ENCODE data around the gene ICE1.
"Not testable (repeated sequence)": the region's sequence is repeated elsewhere in the genome, so short reads cannot be mapped to it uniquely, and the experiment has no call there.

The ICE1 gene

GRCh38 chr5:5492087-5492933, 69.8 kb downstream of the ICE1 start:
- DNase-seq (ENCODE audit: low read depth), result peak; percentile 47

GRCh38 chr5:5492934-5493271, 70.4 kb downstream of the ICE1 start:
- DNase-seq (ENCODE audit: low read depth), result not testable (repeated sequence)

- peak; percentile 46 for DNase-seq (ENCODE audit: low read depth)
Observed at GRCh38 chr5:5494489-5495402, 72.3 kb downstream of the ICE1 start.

GRCh38 chr5:5497152-5497788, 74.8 kb downstream of the ICE1 start:
- DNase-seq (ENCODE audit: low read depth), result peak; percentile 59

GRCh38 chr5:5499442-5499841, 77.0 kb downstream of the ICE1 start:
- DNase-seq (ENCODE audit: low read depth), result no peak

- no peak for DNase-seq (ENCODE audit: low read depth)
Observed at GRCh38 chr5:5504325-5504724, 81.8 kb downstream of the ICE1 start.

GRCh38 chr5:5505815-5506214, 83.3 kb downstream of the ICE1 start:
- DNase-seq (ENCODE audit: low read depth), result no peak

- no peak for DNase-seq (ENCODE audit: low read depth)
Observed at GRCh38 chr5:5508391-5508790, 85.9 kb downstream of the ICE1 start.

- no peak for DNase-seq (ENCODE audit: low read depth)
Observed at GRCh38 chr5:5511904-5512416, 89.5 kb downstream of the ICE1 start.

GRCh38 chr5:5512543-5512942, 90.1 kb downstream of the ICE1 start:
- DNase-seq (ENCODE audit: low read depth), result no peak

GRCh38 chr5:5520622-5521021, 98.1 kb downstream of the ICE1 start:
- not testable (repeated sequence) for DNase-seq (ENCODE audit: low read depth)

GRCh38 chr5:5521029-5521428, 98.6 kb downstream of the ICE1 start:
- no peak for DNase-seq (ENCODE audit: low read depth)

GRCh38 chr5:5521478-5521877, 99.0 kb downstream of the ICE1 start:
- no peak for DNase-seq (ENCODE audit: low read depth)

GRCh38 chr5:5522336-5522735, 99.9 kb downstream of the ICE1 start:
- DNase-seq (ENCODE audit: low read depth), result no peak

- no peak for DNase-seq (ENCODE audit: low read depth)
Observed at GRCh38 chr5:5523066-5523505, 100.6 kb downstream of the ICE1 start.

- no peak for DNase-seq (ENCODE audit: low read depth)
Observed at GRCh38 chr5:5524327-5524726, 101.8 kb downstream of the ICE1 start.

- no peak for DNase-seq (ENCODE audit: low read depth)
Observed at GRCh38 chr5:5531371-5531770, 108.9 kb downstream of the ICE1 start.

- no peak for DNase-seq (ENCODE audit: low read depth)
Observed at GRCh38 chr5:5532306-5533076, 110.0 kb downstream of the ICE1 start.

GRCh38 chr5:5533927-5534326, 111.5 kb downstream of the ICE1 start:
- no peak for DNase-seq (ENCODE audit: low read depth)

- DNase-seq (ENCODE audit: low read depth), result no peak
Observed at GRCh38 chr5:5534333-5534732, 111.9 kb downstream of the ICE1 start.

GRCh38 chr5:5536871-5537270, 114.4 kb downstream of the ICE1 start:
- DNase-seq (ENCODE audit: low read depth), result no peak

GRCh38 chr5:5537426-5537825, 114.9 kb downstream of the ICE1 start:
- no peak for DNase-seq (ENCODE audit: low read depth)
